Measurements from ENCODE around the gene TTI1.

Gene TTI1

DNA sequence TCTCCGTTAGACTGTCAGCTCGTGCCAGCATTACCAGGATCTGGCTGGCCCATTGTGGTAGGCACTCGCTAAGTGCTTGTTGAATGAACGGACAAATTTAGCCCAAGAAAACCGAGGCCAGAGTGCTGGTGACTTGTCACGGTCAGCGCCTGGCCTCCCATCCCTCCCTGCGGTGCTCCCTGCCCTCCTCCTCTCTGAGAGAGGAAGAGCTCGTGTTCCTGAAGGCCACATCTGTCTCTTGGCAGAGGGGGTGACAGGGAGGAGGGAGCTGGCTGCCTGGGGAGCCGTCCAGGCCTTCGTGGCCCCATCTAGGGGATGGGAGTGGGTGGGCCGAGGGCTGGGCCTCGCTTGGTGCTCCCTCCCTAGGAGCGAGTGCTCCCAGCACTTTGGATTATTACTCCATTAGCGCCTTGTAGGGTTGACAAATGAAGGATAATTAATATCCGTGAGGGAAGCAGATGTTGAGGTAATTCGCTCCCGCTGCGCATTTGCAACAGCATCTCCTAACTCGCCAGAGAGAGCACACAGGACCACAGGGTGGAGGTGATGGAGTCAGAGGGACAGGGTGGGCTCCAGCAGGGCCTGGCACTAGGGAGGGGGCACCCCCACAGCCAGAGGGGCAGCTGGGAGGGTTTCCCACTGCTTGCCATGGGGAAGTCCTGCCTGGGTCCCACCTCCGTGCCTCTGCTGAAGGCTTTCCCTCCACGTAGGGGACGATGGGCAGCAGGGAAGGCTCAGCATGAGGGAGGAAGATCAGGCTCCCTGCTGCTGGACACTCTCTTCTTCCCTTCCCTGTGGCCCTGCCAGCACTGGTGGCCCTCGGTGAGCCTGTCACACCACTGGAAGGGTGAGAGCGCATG is 93.3 kb downstream of the TTI1 start:
- DNase-seq (ENCODE audit: low spot score) (no peak), FAIRE-seq (no peak)

DNA sequence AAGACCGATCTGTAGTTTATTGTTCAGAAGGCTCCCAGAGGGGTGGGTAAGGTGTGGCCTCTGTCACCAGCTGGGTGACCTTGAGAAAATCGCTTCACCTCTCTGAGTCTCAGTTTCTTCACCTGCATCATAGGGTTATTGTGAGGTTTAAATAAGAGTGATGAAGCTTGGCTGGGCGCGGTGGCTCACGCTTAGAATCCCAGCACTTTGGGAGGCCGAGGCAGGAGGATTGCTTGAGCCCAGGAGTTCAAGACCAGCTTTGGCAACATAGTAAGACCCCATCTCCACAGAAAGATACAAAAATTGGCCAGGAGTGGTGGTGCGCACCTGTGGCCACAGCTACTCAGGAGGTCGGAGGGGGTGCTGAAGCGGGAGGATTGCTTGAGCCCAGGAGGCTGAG is 94.3 kb downstream of the TTI1 start:
- FAIRE-seq = no peak

DNA sequence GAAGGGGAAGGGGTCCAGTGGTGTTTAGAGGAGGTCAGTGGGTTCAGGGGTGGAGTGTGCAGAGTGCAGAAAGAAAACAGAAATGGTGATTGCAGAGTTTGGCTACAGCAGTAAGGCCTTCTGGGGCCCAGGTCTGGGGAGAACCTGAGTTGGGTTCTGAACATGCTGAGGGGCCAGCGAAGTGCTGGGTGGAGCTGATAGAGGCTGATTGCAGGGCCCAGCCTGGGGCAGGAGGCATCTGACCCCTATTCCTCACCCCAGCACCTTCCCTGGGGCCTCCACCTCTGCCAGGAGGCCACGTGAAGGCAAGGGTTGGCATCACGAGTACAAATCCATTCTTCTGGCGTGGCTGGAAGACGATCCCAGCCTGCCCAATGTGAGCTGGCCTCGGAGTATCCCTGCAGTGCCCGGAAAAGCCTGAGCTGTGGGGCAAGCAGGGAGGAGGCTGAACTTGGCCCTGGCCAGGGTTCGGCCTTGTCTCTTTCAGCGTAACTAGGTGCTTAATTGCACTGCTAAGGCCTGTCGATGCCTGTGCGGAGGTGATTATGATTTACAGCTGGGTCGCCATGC is 95.0 kb downstream of the TTI1 start:
- DNase-seq (ENCODE audit: low spot score) = no peak
- no peak for FAIRE-seq

More for the DNA sequence above, 94.3 kb downstream of the TTI1 start:
- DNase-seq (ENCODE audit: low spot score) = no peak

DNA sequence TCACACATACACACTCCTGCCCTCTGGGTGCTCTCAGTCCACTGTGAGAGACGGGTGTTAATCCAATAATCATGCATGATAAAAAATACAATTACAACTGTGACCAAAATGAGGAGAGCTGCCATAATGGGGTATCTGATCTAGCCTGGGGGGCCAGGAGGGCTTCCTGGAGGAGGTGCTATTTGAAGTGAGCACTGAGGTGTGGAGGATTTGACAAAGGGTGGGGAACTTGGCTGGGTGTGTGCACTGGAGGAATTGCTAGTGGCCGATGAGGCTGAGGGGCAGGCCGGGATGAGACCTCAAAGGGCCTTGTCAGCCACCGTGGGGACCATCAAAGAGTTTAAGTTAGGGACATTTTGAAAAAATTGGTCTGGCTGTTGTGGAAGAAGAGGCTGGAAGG is 95.6 kb downstream of the TTI1 start:
- FAIRE-seq = no peak
- DNase-seq (ENCODE audit: low spot score) = no peak

DNA sequence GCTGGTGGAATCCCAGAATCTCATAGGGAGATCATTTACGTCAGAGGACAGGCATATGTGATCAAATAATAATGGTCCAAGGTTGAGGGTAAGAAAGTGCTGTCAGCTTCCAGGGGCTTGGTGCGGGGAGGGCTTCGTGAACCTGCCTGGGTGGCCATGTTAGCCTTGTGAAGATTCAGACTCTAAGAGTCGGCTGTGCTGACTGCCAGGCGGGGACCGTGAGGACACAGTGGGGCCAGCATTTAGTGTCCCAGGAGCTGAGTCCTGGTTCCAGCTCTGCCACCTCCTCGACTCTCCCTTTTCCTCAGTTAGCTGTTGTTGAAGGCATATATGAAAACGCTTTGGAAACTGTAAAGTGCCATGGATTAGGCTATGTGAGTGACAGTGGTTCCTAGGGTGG is 96.8 kb downstream of the TTI1 start:
- FAIRE-seq = no peak
- no peak for DNase-seq (ENCODE audit: low spot score)

DNA sequence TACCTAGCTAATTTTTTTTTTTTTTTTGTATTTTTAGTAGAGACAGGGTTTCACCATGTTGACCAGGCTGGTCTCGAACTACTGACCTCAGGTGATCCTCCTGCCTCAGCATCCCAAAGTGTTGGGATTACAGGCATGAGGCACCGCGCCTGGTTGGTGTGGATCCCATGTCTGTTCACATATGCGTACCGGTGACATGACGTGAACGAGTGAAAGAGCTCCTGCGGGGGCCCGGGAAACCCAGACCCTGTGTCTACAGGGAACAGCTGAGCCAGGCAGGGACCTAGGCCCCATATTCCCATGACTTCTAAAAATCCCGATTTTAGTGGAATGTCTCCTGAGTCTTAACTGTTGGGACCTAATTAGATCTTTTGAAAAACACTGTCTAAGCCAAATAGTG is 97.2 kb downstream of the TTI1 start:
- DNase-seq (ENCODE audit: low spot score) (no peak), FAIRE-seq (no peak)

DNA sequence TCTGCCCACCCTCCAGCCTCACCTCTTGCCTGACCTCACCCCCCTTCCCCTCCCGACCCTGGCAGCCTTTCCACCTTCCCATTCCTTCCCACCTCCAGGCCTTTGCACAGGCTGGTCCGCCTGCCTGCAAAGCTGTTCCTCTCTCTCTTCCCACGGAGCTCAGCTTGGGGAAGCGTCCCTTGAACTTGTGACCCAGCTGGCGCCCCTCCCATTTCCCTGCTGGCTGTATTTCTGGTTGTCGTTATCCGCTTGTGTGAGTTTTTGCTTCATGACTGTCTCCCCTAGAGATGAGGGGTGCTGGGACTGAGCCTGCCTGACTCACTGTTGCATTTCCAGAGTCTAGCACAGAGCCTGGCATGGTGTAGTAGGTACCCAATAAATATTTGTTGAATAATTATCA is 97.8 kb downstream of the TTI1 start:
- no peak for DNase-seq (ENCODE audit: low spot score)

DNA sequence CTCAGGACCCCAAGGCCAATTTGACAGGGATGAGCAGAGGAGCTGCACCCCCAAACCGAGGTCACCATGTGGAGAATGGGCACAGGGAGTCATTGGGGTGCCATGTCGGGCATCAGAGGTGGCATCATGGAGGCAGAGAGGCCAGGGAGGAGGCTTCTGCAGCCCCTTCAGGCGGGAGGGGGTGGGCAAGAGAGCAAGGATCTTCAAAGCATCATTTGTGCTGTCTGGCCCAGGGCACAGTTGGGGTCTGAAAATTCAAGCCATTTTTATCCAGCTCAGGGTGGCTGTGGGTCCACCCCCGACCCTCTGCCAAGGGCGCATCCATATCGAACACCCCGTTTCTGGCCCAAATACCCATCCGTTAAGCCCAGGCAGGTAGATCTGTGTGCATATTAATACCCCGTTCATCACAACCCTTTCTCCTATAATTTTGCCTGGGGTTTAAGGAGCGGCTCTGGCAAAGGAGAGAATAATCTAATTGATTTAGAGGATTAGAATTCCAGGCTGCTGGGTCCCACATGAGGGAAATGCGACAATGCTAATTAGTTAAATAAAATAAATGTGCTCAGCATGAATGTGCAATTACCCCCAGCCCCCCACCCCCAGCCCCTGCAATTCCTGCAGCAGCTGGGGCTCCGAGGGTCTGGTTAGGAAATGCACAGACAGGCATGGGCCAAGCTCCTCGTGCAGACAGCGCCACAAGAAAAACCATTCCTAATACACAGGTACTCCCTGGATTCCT is 98.5 kb downstream of the TTI1 start:
- FAIRE-seq (no peak), DNase-seq (ENCODE audit: low spot score) (no peak)

More for the DNA sequence above, 97.8 kb downstream of the TTI1 start:
- FAIRE-seq = no peak

DNA sequence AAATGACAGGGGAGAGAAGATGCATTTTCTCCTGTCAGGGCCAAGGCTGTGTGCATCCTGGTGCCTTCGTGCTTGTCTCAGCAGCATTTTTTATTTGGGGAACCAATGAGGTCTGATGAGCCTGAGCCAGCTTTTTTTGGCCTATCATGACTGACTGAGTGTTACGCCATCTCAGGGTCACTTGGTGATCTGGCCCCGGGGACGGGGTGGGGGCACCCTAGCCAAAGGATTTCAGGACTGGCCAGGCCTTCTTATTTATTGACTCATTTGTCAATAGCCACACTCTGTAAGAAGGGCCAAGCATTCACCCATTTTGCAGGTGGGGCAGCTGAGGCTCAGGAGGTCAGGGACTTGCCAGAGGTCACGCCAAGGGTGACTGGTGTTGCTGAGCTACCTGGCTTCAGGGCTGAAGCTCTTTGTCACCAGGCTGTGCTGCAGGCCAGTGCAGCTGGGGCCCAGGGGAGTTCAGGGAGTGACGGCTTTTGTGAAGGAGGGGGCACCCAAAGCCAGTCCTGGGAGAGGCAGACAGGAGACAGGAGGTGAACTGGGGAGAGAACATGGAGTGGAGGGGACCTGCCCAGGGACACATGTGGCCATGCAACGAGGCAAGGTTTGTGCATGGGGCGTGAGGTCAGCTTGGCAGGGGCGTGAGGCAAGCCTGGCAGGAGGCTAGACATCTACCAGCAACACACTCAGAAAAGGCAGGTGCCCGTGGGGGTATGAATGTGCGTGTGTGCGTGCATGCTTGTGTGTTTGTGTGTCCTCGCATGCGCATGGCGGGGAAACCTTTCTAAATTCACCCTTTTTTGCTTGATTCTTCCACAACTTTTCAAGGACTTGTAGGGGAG is 99.2 kb downstream of the TTI1 start:
- FAIRE-seq (no peak), DNase-seq (ENCODE audit: low spot score) (no peak)

All from RCC 7860 (cell line).